Measurements from ENCODE around the gene CEACAM1. TPM values are rescaled to one million over a fixed set of nuclear protein-coding genes. Genes with fewer than 3 reads are reported as not detected.

CEACAM1 gene
- total RNA-seq, 1 donor from 2014 or later: not detected

DNA sequence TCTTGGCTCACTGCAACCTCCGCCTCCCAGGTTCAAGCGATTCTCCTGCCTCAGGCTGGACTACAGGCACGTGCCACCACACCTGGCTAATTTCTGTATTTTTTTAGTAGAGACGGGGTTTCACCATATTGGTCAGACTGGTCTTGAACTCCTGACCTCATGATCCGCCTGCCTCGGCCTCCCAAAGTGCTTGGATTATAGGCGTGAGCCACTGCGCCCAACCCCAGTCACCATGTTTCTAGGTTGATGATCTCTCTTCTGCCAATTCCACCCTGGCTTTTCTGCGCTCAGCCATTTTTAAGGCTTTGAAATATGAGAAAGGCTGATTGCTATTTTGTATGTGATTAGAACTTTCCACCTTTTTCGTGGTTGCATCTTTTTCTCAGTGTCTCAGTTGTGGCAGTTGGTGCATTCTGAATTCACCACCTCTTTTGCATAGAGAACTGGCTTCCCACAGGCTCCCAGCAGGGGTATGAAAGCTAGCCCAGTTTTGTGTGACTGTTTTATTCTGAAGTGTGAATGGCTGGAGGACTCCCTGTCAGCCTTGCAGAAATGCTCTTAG is 15.5 kb downstream of the CEACAM1 start:
- H3K4me3 ChIP-seq: no peak overlapping the region
- H3K9me3 ChIP-seq: peaks cover 0 to 7% of the 10 kb centered on the region in 2 donors
- TF ChIP-seq, protein P1, sequence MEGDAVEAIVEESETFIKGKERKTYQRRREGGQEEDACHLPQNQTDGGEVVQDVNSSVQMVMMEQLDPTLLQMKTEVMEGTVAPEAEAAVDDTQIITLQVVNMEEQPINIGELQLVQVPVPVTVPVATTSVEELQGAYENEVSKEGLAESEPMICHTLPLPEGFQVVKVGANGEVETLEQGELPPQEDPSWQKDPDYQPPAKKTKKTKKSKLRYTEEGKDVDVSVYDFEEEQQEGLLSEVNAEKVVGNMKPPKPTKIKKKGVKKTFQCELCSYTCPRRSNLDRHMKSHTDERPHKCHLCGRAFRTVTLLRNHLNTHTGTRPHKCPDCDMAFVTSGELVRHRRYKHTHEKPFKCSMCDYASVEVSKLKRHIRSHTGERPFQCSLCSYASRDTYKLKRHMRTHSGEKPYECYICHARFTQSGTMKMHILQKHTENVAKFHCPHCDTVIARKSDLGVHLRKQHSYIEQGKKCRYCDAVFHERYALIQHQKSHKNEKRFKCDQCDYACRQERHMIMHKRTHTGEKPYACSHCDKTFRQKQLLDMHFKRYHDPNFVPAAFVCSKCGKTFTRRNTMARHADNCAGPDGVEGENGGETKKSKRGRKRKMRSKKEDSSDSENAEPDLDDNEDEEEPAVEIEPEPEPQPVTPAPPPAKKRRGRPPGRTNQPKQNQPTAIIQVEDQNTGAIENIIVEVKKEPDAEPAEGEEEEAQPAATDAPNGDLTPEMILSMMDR (IDR thresholded peaks at IDR 0.05): no peak
- DNase-seq (ENCODE audit: low spot score in 2 of 2): no peak
- H3K27me3 ChIP-seq: no peaks in the 10 kb centered on the region
- intact Hi-C loops (cut with DNase I): no loop called here
- no peak overlapping the region for H3K27ac ChIP-seq
- no peaks in the 10 kb centered on the region for H3K4me1 ChIP-seq
- H3K36me3 ChIP-seq: no peaks in the 10 kb centered on the region

GRCh38 chr19:42512130-42512636 is 16.1 kb downstream of the CEACAM1 start:
- Histone ChIP-seq H3K4me1 (no peaks in the 10 kb centered on the region), H3K36me3 (no peaks in the 10 kb centered on the region), H3K27ac (no peak overlapping the region), H3K4me3 (no peak overlapping the region), H3K27me3 (no peaks in the 10 kb centered on the region), H3K9me3 (peaks cover 0 to 7% of the 10 kb centered on the region in 2 donors)
- intact Hi-C loops (cut with DNase I): no loop called here
- TF ChIP-seq, protein P1 (IDR thresholded peaks at IDR 0.05): no peak
- DNase-seq (ENCODE audit: low spot score in 2 of 2): no peak

DNA sequence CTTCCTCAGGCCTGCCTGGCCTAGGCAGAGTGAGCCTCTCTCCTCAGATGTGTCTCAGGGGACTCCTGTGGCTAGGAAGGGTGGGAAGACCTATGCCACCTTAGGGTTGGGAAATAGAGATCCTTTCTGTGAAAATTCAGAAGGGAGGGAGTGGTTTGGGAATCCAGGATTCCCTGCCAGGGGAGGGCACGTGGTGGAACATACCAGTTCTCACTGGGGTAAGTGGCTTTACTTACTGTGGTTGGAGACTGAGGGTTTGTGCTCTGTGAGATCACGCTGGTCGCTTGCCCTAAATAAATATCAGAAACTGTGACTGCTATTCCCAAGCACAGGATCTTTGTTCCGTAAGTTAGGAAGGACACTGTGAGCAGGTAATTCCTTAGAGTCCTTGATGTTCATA is 16.9 kb downstream of the CEACAM1 start:
- no peaks in the 10 kb centered on the region for H3K27me3 ChIP-seq
- intact Hi-C loops (cut with DNase I): no loop called here
- no peak overlapping the region for H3K27ac ChIP-seq
- H3K9me3 ChIP-seq: no peaks in the 10 kb centered on the region
- TF ChIP-seq, protein P1 (IDR thresholded peaks at IDR 0.05): no peak
- DNase-seq (ENCODE audit: low spot score in 2 of 2): no peak
- H3K4me3 ChIP-seq: no peak overlapping the region
- no peaks in the 10 kb centered on the region for H3K36me3 ChIP-seq
- no peaks in the 10 kb centered on the region for H3K4me1 ChIP-seq

- intact Hi-C loops (cut with DNase I): no loop called here
- Histone ChIP-seq H3K4me3 (no peak overlapping the region), H3K27ac (no peak overlapping the region), H3K9me3 (no peaks in the 10 kb centered on the region), H3K27me3 (no peaks in the 10 kb centered on the region), H3K36me3 (no peaks in the 10 kb centered on the region), H3K4me1 (no peaks in the 10 kb centered on the region)
- no peak for DNase-seq (ENCODE audit: low spot score in 2 of 2)
- TF ChIP-seq, protein P1 (IDR thresholded peaks at IDR 0.05): no peak
These were observed 19.3 kb downstream of the CEACAM1 start for GRCh38 chr19:42508892-42509444.

GRCh38 chr19:42505066-42505465 is 23.2 kb downstream of the CEACAM1 start:
- TF ChIP-seq, protein P1 (IDR thresholded peaks at IDR 0.05): no peak

More at GRCh38 chr19:42505066-42505465, 23.2 kb downstream of the CEACAM1 start:
- Histone ChIP-seq H3K9me3 (no peaks in the 10 kb centered on the region), H3K4me3 (no peak overlapping the region), H3K4me1 (no peaks in the 10 kb centered on the region), H3K36me3 (no peaks in the 10 kb centered on the region), H3K27ac (no peak overlapping the region), H3K27me3 (no peaks in the 10 kb centered on the region)
- intact Hi-C loops (cut with DNase I): no loop called here
- DNase-seq (ENCODE audit: low spot score in 2 of 2): no peak

Data from ascending aorta (tissue), 2 donors.